ENCODE measurements around the gene AVPR2. TPM values are rescaled to one million over a fixed set of nuclear protein-coding genes. Genes with fewer than 3 reads are reported as not detected.

Gene AVPR2
- total and polyA plus RNA-seq, 9 donors = 0.34 to 1.5 (median 0.55) TPM; not detected in 3

DNA sequence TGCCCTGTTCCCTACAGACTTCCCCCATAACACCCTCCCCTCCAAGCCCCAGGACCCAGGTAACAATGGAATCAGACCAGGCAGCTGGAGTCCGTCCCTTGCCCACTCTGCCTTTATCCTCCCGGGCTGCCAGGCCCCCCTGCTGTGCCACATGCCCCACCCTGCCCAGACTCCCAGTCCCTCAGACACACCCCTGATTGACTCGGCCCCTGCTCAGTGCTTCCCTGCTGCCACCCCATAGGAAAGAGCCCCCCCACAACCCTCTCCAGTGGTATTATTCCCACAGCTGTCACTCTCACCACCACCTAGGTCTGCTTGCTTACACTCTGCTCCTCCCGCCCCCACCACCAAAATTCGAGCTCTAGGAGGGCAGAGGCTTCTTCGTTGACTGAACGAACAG, 35.1 kb downstream of the AVPR2 start:
- no peak for TF ChIP-seq EP300 (IDR thresholded peaks at IDR 0.05)
- TF ChIP-seq, protein P1, sequence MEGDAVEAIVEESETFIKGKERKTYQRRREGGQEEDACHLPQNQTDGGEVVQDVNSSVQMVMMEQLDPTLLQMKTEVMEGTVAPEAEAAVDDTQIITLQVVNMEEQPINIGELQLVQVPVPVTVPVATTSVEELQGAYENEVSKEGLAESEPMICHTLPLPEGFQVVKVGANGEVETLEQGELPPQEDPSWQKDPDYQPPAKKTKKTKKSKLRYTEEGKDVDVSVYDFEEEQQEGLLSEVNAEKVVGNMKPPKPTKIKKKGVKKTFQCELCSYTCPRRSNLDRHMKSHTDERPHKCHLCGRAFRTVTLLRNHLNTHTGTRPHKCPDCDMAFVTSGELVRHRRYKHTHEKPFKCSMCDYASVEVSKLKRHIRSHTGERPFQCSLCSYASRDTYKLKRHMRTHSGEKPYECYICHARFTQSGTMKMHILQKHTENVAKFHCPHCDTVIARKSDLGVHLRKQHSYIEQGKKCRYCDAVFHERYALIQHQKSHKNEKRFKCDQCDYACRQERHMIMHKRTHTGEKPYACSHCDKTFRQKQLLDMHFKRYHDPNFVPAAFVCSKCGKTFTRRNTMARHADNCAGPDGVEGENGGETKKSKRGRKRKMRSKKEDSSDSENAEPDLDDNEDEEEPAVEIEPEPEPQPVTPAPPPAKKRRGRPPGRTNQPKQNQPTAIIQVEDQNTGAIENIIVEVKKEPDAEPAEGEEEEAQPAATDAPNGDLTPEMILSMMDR (IDR thresholded peaks at IDR 0.05) = no peak
- no peak overlapping the region for H3K27ac ChIP-seq
- no peak for DNase-seq
- no peaks in the 10 kb centered on the region for H3K4me1 ChIP-seq (ENCODE audit: insufficient read depth)
- H3K27me3 ChIP-seq = no peaks in the 10 kb centered on the region
- H3K36me3 ChIP-seq = no peaks in the 10 kb centered on the region
- H3K9me3 ChIP-seq = no peaks in the 10 kb centered on the region
- intact Hi-C loops (cut with DNase I) = no loop called here
- WGBS, 3 donors = 59 to 66% (median 63%) methylated on average over 7 of the region's 7 CpGs
- H3K4me3 ChIP-seq = no peak overlapping the region

DNA sequence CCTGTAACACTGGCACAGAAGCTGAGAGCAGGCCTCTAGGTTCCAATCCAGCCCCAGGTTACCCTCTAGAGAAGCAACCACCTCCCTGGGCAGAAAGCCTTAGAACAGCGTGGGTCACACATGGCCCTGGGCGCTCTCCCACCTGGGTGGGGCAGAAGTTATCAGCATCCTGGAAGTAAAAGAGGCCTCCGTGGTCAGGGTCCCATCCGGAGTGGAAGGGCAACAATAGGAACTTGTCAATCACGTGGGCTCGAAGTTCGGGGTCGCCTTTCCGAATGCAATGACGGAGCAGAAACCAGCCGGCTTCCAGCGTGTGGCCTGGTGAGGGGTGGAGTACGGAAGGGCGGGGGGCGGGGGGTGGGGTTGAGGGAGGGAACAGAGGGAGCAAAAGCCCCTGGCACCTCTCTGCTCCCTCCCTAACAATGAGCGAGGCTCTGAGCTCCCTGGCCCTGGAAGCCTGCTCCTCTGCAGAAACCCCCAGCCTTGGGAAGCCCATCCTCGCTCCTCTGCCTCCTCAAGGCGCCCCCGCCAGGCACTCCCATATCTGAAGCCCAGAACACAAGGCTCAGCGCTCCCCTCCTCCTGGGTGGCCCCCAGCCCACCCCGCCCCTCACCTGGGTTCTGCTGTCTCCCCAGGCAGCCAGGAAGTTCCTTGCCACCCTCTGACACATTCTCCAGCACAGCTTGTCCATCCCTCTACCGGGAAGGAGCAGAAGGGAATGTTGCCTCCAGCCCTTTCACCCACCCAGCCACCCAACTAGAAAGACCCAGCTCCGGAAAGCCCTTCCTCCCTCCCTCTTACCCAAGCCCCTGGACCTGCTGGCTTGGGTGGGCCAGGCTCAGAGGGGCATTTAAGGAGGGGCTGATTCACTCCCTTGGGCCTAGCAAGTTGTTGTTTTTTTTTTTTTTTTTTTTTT, 37.1 kb downstream of the AVPR2 start:
- TF ChIP-seq POLR2A (IDR thresholded peaks at IDR 0.05) = no peak
- no peak for TF ChIP-seq EP300 (IDR thresholded peaks at IDR 0.05)
- TF ChIP-seq, protein P1 (IDR thresholded peaks at IDR 0.05) = no peak
- Histone ChIP-seq H3K4me1 (ENCODE audit: insufficient read depth) (no peaks in the 10 kb centered on the region), H3K27ac (no peak overlapping the region), H3K4me3 (no peak overlapping the region), H3K36me3 (no peaks in the 10 kb centered on the region), H3K9me3 (no peaks in the 10 kb centered on the region), H3K27me3 (no peaks in the 10 kb centered on the region)
- WGBS, 3 donors = 42 to 57% (median 47%) methylated on average over 20 to 23 of the region's 23 CpGs
- DNase-seq = no peak
- intact Hi-C loops (cut with DNase I) = loop anchor here in 2 of 4 donors (10.0 kb wide), 2 partner anchors 337 to 977 kb away; no protein-coding TSS in a partner anchor

DNA sequence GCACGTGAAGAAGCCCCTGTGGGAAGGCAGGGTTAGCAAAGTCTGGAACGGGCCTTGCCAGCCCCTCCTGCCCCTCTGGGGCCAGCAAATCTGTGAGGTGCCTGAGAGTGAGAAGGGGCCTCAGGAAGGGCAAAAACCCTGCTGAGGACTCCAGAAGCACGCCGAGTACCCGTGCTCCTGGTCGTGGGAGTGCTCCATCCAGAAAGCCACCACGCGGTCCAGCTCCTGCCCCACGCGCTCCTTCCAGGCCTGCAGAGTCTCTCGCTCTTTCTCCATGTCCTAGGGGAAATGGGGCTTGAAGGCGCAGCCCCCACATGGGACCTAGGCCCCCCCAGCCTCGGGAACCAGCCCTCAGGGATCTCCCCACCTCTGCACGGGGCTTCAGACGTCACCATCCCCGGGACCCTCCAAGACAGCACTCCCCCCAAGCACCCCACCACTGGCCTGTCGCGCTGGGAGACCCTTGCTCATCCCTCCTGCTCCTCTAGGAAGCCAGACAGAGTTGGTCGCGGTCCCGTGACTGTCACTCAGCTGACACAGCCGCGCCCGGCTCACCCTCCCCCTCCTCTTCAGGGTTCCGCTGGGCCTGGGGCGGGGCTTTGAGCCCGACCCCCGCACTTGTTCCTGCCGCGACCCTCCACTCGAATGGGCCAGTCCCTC, 39.8 kb downstream of the AVPR2 start, which contains the start of gene RENBP:
Gene RENBP (minus strand): TSS at position 504 of the 660 bp plus-strand sequence. CDS start 33 bp downstream, at position 471.
- H3K27me3 ChIP-seq = no peaks in the 10 kb centered on the region
- DNase-seq = no peak
- WGBS, 3 donors = 37 to 52% (median 44%) methylated on average over 31 of the region's 31 CpGs
- intact Hi-C loops (cut with DNase I) = loop anchor here in 2 of 4 donors (10.0 kb wide), 2 partner anchors 339 to 979 kb away; no protein-coding TSS in a partner anchor
- no peak within 1 kb of the TSS for H3K27ac ChIP-seq
- TF ChIP-seq EP300 (IDR thresholded peaks at IDR 0.05) = no peak
- no peak for TF ChIP-seq POLR2A (IDR thresholded peaks at IDR 0.05)
- TF ChIP-seq, protein P1 (IDR thresholded peaks at IDR 0.05) = no peak
- H3K36me3 ChIP-seq = no peaks in the 10 kb centered on the region
- peaks cover 4% of the 10 kb centered on the region for H3K4me1 ChIP-seq (ENCODE audit: insufficient read depth)
- no peak within 1 kb of the TSS for H3K4me3 ChIP-seq
- no peaks in the 10 kb centered on the region for H3K9me3 ChIP-seq

DNA sequence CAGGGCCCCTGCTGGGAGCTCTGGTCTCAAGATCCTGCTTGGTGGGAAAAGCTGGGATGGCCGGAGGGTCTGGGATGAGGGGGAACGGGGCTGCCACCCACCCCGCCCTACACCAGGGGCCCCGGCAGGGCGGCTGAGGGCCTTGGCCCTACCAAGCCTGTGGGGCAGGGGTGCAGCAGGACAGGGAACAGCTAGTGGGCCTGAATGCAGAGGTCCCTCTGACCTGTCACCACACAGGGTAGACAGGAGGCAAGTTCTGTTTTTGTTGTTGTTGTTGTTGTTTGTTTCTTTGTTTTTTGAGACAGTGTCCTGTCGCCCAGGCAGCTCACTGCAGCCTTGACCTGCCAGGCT, 40.3 kb downstream of the AVPR2 start:
- TF ChIP-seq POLR2A (IDR thresholded peaks at IDR 0.05) = no peak
- TF ChIP-seq, protein P1 (IDR thresholded peaks at IDR 0.05) = no peak
- no peak for TF ChIP-seq EP300 (IDR thresholded peaks at IDR 0.05)
- Histone ChIP-seq H3K9me3 (no peaks in the 10 kb centered on the region), H3K36me3 (no peaks in the 10 kb centered on the region), H3K4me1 (ENCODE audit: insufficient read depth) (peaks cover 4% of the 10 kb centered on the region), H3K27ac (no peak overlapping the region), H3K27me3 (no peaks in the 10 kb centered on the region), H3K4me3 (no peak overlapping the region)
- no peak for DNase-seq
- WGBS, 3 donors = 54 to 69% (median 64%) methylated on average over 6 of the region's 6 CpGs
- intact Hi-C loops (cut with DNase I) = loop anchor here in 2 of 4 donors (10.0 kb wide), 2 partner anchors 340 to 980 kb away; no protein-coding TSS in a partner anchor

Data from ovary (tissue), 9 donors.